ENCODE data around the gene DEFB132. TPM values are rescaled to one million over a fixed set of nuclear protein-coding genes. Genes with fewer than 3 reads are reported as not detected.
A peak's percentile ranks its signal among the peaks of the same experiment; 100 is the strongest.

The DEFB132 gene
- total and polyA plus RNA-seq, 12 donors = 0.12 to 0.30 TPM; not detected in 10

DNA sequence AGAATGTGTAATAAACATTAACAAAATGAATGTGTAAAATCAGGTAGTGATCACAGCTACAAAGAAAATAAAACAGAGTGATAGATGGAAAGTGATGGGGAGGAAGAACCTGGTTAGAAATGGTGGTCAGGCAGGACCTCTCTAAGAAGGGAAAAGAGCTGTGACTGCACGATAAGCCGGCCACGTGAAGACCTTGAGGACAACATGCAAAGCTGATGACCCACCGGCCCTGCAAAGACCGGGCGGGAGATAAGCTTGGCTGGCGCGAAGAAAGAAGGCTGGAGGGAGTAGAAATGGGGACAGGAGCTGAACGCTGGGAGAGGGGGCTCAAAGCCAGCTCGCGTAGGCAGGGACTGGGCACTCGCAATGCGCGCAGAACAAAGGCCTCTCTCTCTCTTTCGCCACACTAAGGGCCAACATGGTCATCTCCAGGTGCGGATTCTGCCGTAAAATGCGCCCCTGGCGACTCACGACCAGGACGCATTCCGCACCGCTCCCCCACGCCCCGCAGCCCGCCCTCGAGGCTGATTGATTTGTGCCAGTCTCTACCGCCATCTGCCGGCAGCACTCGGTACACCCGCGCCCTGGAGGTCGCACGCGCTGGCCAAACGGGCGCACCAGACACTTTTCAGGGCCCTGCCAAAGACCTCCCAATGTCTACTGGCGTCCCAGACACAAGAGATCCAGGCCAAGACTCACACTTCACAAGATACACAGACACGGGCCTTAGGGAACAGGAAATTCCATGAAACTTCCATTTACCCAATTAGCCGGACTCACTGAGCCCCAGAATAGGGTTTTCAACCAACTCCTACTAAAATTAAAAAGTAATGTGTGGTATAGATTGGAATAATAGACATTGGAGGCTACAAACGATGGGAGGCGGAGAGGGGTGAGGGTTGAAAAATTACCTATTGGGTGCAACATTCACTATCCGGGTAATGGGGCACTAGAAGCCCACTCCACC is 9.4 kb downstream of the DEFB132 start:
- intact Hi-C loops (cut with DNase I) = loop anchor here in 4 of 10 donors (5.0 kb wide), 3 partner anchors 60 to 65 kb away; partner anchors contain the start of gene SOX12 (in 1 of the 4)
- WGBS, 2 donors = 7 to 9% methylated on average over 38 to 43 of the region's 43 CpGs

DNA sequence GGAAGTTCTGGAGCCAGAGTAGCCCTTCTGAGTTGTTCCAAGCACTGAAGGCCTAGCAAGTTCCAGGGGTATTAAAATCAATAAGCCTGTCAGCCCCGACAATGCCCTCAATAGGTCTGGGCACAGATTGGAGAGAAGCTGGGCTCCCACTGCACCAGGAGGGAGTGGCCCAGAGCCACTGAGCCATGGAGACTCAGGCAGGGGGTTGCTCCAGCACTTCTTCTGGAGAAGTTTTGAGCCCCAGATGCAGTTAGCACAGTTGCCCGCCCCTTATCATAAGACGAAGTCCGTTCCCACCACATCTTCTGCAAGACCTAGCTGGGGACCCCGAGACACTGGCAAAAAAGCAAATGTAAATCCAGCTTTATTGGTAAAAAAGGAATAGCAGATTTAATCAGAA is 13.0 kb downstream of the DEFB132 start:
- Histone ChIP-seq H3K4me1 (peaks cover 0 to 13% (median 0%) of the 10 kb centered on the region in 9 donors), H3K4me3 (no peak overlapping the region), H3K27me3 (no peaks in the 10 kb centered on the region), H3K9me3 (no peaks in the 10 kb centered on the region), H3K36me3 (peaks cover 0 to 5% (median 0%) of the 10 kb centered on the region in 9 donors), H3K27ac (no peak overlapping the region)
- WGBS, 2 donors = 89 to 93% methylated on average over 5 of the region's 5 CpGs
- no peak for DNase-seq
- ATAC-seq = no peak
- TF ChIP-seq, protein P1, sequence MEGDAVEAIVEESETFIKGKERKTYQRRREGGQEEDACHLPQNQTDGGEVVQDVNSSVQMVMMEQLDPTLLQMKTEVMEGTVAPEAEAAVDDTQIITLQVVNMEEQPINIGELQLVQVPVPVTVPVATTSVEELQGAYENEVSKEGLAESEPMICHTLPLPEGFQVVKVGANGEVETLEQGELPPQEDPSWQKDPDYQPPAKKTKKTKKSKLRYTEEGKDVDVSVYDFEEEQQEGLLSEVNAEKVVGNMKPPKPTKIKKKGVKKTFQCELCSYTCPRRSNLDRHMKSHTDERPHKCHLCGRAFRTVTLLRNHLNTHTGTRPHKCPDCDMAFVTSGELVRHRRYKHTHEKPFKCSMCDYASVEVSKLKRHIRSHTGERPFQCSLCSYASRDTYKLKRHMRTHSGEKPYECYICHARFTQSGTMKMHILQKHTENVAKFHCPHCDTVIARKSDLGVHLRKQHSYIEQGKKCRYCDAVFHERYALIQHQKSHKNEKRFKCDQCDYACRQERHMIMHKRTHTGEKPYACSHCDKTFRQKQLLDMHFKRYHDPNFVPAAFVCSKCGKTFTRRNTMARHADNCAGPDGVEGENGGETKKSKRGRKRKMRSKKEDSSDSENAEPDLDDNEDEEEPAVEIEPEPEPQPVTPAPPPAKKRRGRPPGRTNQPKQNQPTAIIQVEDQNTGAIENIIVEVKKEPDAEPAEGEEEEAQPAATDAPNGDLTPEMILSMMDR (IDR thresholded peaks at IDR 0.05) = no peak
- intact Hi-C loops (cut with DNase I) = loop anchor here in 2 of 10 donors (10.0 kb wide), 2 partner anchors 54 to 64 kb away; partner anchors contain the start of gene SOX12 (in 1 of the 2)

More for the DNA sequence above, 9.4 kb downstream of the DEFB132 start:
- H3K27ac ChIP-seq = no peak overlapping the region
- ATAC-seq = peak; percentile 87 to 94 (median 94)
- peak overlapping the region; percentile 15 to 62 (median 57) for H3K4me3 ChIP-seq
- TF ChIP-seq, protein P1 (IDR thresholded peaks at IDR 0.05) = peak; percentile 95 to 99 (median 97)
- H3K27me3 ChIP-seq = peaks cover 0 to 3% (median 0%) of the 10 kb centered on the region in 7 donors
- H3K4me1 ChIP-seq = peaks cover 0 to 13% (median 0%) of the 10 kb centered on the region in 9 donors
- H3K9me3 ChIP-seq = no peaks in the 10 kb centered on the region
- DNase-seq = peak; percentile 85 to 87
- peaks cover 0 to 4% (median 0%) of the 10 kb centered on the region in 9 donors for H3K36me3 ChIP-seq

DNA sequence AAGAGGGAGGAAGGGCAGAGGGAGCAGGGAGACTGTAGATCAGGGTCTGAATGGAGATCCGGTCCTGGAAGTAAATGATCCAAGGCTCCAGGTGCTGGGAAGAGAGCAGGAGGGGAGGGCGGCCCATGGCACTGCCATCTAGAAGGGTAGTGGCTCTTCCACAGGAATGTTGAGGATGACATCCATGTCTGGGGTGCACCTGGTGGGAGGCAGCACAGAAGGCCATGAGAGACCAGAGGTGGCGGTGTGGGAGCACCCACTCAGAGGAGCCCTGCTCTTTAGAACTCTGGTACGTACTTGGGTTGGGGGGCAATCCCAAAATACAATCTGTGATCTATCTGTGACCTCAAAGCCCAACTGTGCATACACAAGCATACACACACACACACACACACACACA is 13.5 kb downstream of the DEFB132 start:
- no peak for ATAC-seq
- Histone ChIP-seq H3K4me3 (no peak overlapping the region), H3K27me3 (no peaks in the 10 kb centered on the region), H3K4me1 (peaks cover 0 to 13% (median 0%) of the 10 kb centered on the region in 9 donors), H3K9me3 (no peaks in the 10 kb centered on the region), H3K36me3 (peaks cover 0 to 10% (median 0%) of the 10 kb centered on the region in 9 donors), H3K27ac (no peak overlapping the region)
- intact Hi-C loops (cut with DNase I) = loop anchor here in 2 of 10 donors (10.0 kb wide), 2 partner anchors 54 to 64 kb away; partner anchors contain the start of gene SOX12 (in 1 of the 2)
- TF ChIP-seq, protein P1 (IDR thresholded peaks at IDR 0.05) = no peak
- no peak for DNase-seq
- 88 to 96% methylated on average over 4 of the region's 4 CpGs for WGBS, 2 donors

DNA sequence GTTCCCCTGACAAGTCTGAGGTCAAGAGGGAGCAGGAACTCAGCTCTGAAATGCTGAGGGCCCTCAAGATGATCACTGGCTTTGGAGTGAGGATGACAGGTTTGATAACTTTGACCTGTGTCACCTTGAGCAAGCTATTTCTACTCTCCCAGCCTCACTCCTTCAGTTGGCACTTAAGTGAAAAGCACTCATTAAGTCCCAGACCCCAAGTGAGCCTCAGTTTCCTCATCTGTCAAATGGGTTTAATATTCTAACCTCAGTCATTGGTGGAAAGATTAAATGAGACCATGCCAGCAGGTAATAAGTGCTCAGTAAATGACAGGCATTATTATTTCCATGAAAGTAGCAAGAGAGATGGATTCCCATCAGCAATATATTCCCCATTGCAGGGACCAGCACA is 14.0 kb downstream of the DEFB132 start:
- H3K4me3 ChIP-seq = no peak overlapping the region
- TF ChIP-seq, protein P1 (IDR thresholded peaks at IDR 0.05) = no peak
- no peaks in the 10 kb centered on the region for H3K27me3 ChIP-seq
- DNase-seq = no peak
- intact Hi-C loops (cut with DNase I) = loop anchor here in 2 of 10 donors (10.0 kb wide), 2 partner anchors 53 to 63 kb away; partner anchors contain the start of gene SOX12 (in 1 of the 2)
- H3K27ac ChIP-seq = no peak overlapping the region
- ATAC-seq = no peak
- H3K36me3 ChIP-seq = peaks cover 0 to 15% (median 0%) of the 10 kb centered on the region in 9 donors
- no peaks in the 10 kb centered on the region for H3K9me3 ChIP-seq
- H3K4me1 ChIP-seq = peaks cover 0 to 9% (median 0%) of the 10 kb centered on the region in 9 donors

Measured in heart right ventricle (tissue), 16 donors.